T-helper 17 cell (primary cell): ENCODE measurements around the gene RASA3. TPM values are rescaled to one million over a fixed set of nuclear protein-coding genes. Genes with fewer than 3 reads are reported as not detected.
"Not testable (repeated sequence)": the region's sequence is repeated elsewhere in the genome, so short reads cannot be mapped to it uniquely, and the experiment has no call there.

Experiments
- ATAC-seq: fragments of 150-1000 bp; cut with Tn5 transposase; 2 replicates; pipeline ENCODE4 v1.10.0; 2021; ENCODE audit warnings: mild to moderate bottlenecking, moderate library complexity
- DNase-seq, 3 donors: peaks; one replicate each; pipeline versions ENCODE4 v3.0.0 to v3.0.0-alpha.2; 2020 to 2021
- H3K9me3 ChIP-seq: one replicate; pipeline ENCODE4 v1.7.0; 2013; ENCODE audit warnings: low read length, mild to moderate bottlenecking; ENCODE audit not compliant: control insufficient read depth, poor library complexity, severe bottlenecking
- H3K27ac Mint-ChIP-seq: one replicate; pipeline ENCODE4 v1.8.0; 2022; ENCODE audit warnings: mild to moderate bottlenecking, moderate library complexity, mixed read lengths
- H3K27me3 Mint-ChIP-seq: one replicate; pipeline ENCODE4 v1.8.0; 2022; ENCODE audit warnings: mixed read lengths
- H3K36me3 Mint-ChIP-seq: one replicate; pipeline ENCODE4 v1.8.0; 2022; ENCODE audit warnings: low read depth, mixed read lengths
- H3K4me1 Mint-ChIP-seq: one replicate; pipeline ENCODE4 v1.8.0; 2022; ENCODE audit warnings: mild to moderate bottlenecking, mixed read lengths
- H3K4me3 Mint-ChIP-seq: one replicate; pipeline ENCODE4 v1.8.0; 2022; ENCODE audit warnings: mild to moderate bottlenecking, moderate library complexity, mixed read lengths
- total RNA-seq, 4 donors: library from RNA in 2 of 4; stranded (reverse) in 2 of 4; gene quantifications; one replicate each; pipeline ENCODE4 v1.2.3 and lab custom pipeline; 2022 to 2026

RASA3 gene
- total RNA-seq, 2 donors from 2014 or later = 204 to 215 TPM

GRCh38 chr13:114142640-114143490, 10.4 kb upstream of the RASA3 start:
- Mint-ChIP-seq H3K27me3 (no peaks in the 10 kb centered on the region), H3K4me3 (no peak overlapping the region), H3K4me1 (peaks cover 32% of the 10 kb centered on the region), H3K27ac (no peak overlapping the region), H3K36me3 (peaks cover 4% of the 10 kb centered on the region)
- peak; percentile 82 for ATAC-seq
- DNase-seq = peak; percentile 40 to 69 (median 62)
- H3K9me3 ChIP-seq = no peaks in the 10 kb centered on the region

GRCh38 chr13:114142137-114142550, 9.7 kb upstream of the RASA3 start:
- DNase-seq = no peak
- Mint-ChIP-seq H3K27me3 (no peaks in the 10 kb centered on the region), H3K4me3 (no peak overlapping the region), H3K27ac (no peak overlapping the region), H3K4me1 (peaks cover 32% of the 10 kb centered on the region), H3K36me3 (peaks cover 4% of the 10 kb centered on the region)
- ATAC-seq = peak; percentile 8
- H3K9me3 ChIP-seq = no peaks in the 10 kb centered on the region

- Mint-ChIP-seq H3K4me1 (peaks cover 27% of the 10 kb centered on the region), H3K27ac (no peak overlapping the region), H3K27me3 (no peaks in the 10 kb centered on the region), H3K36me3 (peaks cover 2% of the 10 kb centered on the region), H3K4me3 (no peak overlapping the region)
- DNase-seq (no peak), ATAC-seq (no peak)
- no peaks in the 10 kb centered on the region for H3K9me3 ChIP-seq
Observed at GRCh38 chr13:114141261-114141996, 9.0 kb upstream of the RASA3 start.

- H3K27ac Mint-ChIP-seq = no peak overlapping the region
- H3K27me3 Mint-ChIP-seq = no peaks in the 10 kb centered on the region
- H3K4me1 Mint-ChIP-seq = peaks cover 24% of the 10 kb centered on the region
- DNase-seq (peak in 1 of 3 donors; percentile 34), ATAC-seq (peak; percentile 49)
- peaks cover under 1% of the 10 kb centered on the region for H3K36me3 Mint-ChIP-seq
- no peak overlapping the region for H3K4me3 Mint-ChIP-seq
- H3K9me3 ChIP-seq = no peaks in the 10 kb centered on the region
Observed at GRCh38 chr13:114140906-114141250, 8.5 kb upstream of the RASA3 start.

GRCh38 chr13:114140131-114140905, 7.9 kb upstream of the RASA3 start:
- peaks cover 19% of the 10 kb centered on the region for H3K4me1 Mint-ChIP-seq
- no peak for DNase-seq
- no peaks in the 10 kb centered on the region for H3K9me3 ChIP-seq
- H3K27me3 Mint-ChIP-seq = no peaks in the 10 kb centered on the region
- no peak overlapping the region for H3K4me3 Mint-ChIP-seq
- no peak overlapping the region for H3K27ac Mint-ChIP-seq
- ATAC-seq = peak; percentile 44
- H3K36me3 Mint-ChIP-seq = no peaks in the 10 kb centered on the region

- no peak for DNase-seq
- H3K9me3 ChIP-seq = no peaks in the 10 kb centered on the region
- H3K27ac Mint-ChIP-seq = peak overlapping the region; percentile 88
- no peaks in the 10 kb centered on the region for H3K27me3 Mint-ChIP-seq
- ATAC-seq = no peak
- H3K4me1 Mint-ChIP-seq = peaks cover 19% of the 10 kb centered on the region
- no peak overlapping the region for H3K4me3 Mint-ChIP-seq
- peaks cover 7% of the 10 kb centered on the region for H3K36me3 Mint-ChIP-seq
Observed at GRCh38 chr13:114136576-114136975, 4.2 kb upstream of the RASA3 start.

GRCh38 chr13:114135731-114136171, 3.3 kb upstream of the RASA3 start:
- H3K4me3 Mint-ChIP-seq = no peak overlapping the region
- H3K27me3 Mint-ChIP-seq = no peaks in the 10 kb centered on the region
- H3K27ac Mint-ChIP-seq = peak overlapping the region; percentile 88
- H3K4me1 Mint-ChIP-seq = peaks cover 24% of the 10 kb centered on the region
- H3K9me3 ChIP-seq = no peaks in the 10 kb centered on the region
- H3K36me3 Mint-ChIP-seq = peaks cover 13% of the 10 kb centered on the region
- DNase-seq (no peak), ATAC-seq (no peak)

- ATAC-seq = no peak
- H3K4me3 Mint-ChIP-seq = peak overlapping the region; percentile 12
- H3K4me1 Mint-ChIP-seq = peaks cover 27% of the 10 kb centered on the region
- peaks cover 14% of the 10 kb centered on the region for H3K36me3 Mint-ChIP-seq
- DNase-seq = no peak
- peak overlapping the region; percentile 88 for H3K27ac Mint-ChIP-seq
- H3K9me3 ChIP-seq = no peaks in the 10 kb centered on the region
- H3K27me3 Mint-ChIP-seq = no peaks in the 10 kb centered on the region
Observed at GRCh38 chr13:114134944-114135610, 2.7 kb upstream of the RASA3 start.

- peaks cover 14% of the 10 kb centered on the region for H3K36me3 Mint-ChIP-seq
- H3K27ac Mint-ChIP-seq = peak overlapping the region; percentile 88
- peaks cover 34% of the 10 kb centered on the region for H3K4me1 Mint-ChIP-seq
- DNase-seq (no peak), ATAC-seq (no peak)
- H3K4me3 Mint-ChIP-seq = peak overlapping the region; percentile 91
- no peaks in the 10 kb centered on the region for H3K27me3 Mint-ChIP-seq
- H3K9me3 ChIP-seq = no peaks in the 10 kb centered on the region
Observed at GRCh38 chr13:114134111-114134943, 1.9 kb upstream of the RASA3 start.

- Mint-ChIP-seq H3K27ac (peak overlapping the region; percentile 88), H3K4me3 (peak overlapping the region; percentile 91), H3K4me1 (peaks cover 40% of the 10 kb centered on the region), H3K36me3 (peaks cover 14% of the 10 kb centered on the region)
- H3K9me3 ChIP-seq, H3K27me3 Mint-ChIP-seq, ATAC-seq, DNase-seq: not testable (repeated sequence)
Observed at GRCh38 chr13:114133552-114133951, 1.1 kb upstream of the RASA3 start.

- not testable (repeated sequence) for ATAC-seq, H3K27ac Mint-ChIP-seq, DNase-seq, H3K9me3 ChIP-seq, H3K27me3 Mint-ChIP-seq
- H3K4me1 Mint-ChIP-seq = peaks cover 44% of the 10 kb centered on the region
- peak overlapping the region; percentile 97 for H3K4me3 Mint-ChIP-seq
- H3K36me3 Mint-ChIP-seq = peaks cover 14% of the 10 kb centered on the region
Observed at GRCh38 chr13:114133126-114133525, 703 bp upstream of the RASA3 start.
